GM20431 (cell line): ENCODE results near the gene CDHR5.
"Not testable (repeated sequence)": the region's sequence is repeated elsewhere in the genome, so short reads cannot be mapped to it uniquely, and the experiment has no call there.

Experiments
- in situ Hi-C: fragments of 300-500 bp; cut with MseI, MboI; formaldehyde crosslinking; loops from one replicate; pipeline ENCODE4 v1.15.0; 2020; ENCODE audit warnings: low sequenced_read_pairs; ENCODE audit not compliant: unreplicated experiment

The CDHR5 gene

GRCh38 chr11:624705-625635, at the start of gene CDHR5:
Gene CDHR5 (minus strand): TSS chr11:624955. CDS start chr11:624902, 53 bp downstream.
- in situ Hi-C loops: no loop called here

- in situ Hi-C loops: no loop called here
Observed at GRCh38 chr11:674406-674805, 49.7 kb upstream of the CDHR5 start.

- in situ Hi-C loops: no loop called here
Observed at GRCh38 chr11:673866-674265, 49.1 kb upstream of the CDHR5 start.

- in situ Hi-C loops: no loop called here
Observed at GRCh38 chr11:665704-666281, 41.0 kb upstream of the CDHR5 start.

- in situ Hi-C loops: no loop called here
Observed at GRCh38 chr11:665062-665703, 40.4 kb upstream of the CDHR5 start.

- in situ Hi-C loops: no loop called here
Observed at GRCh38 chr11:662689-663274, 38.0 kb upstream of the CDHR5 start.

- in situ Hi-C loops: no loop called here
Observed at GRCh38 chr11:660681-661444, 36.1 kb upstream of the CDHR5 start.

GRCh38 chr11:660281-660680, 35.5 kb upstream of the CDHR5 start:
- in situ Hi-C loops: no loop called here

- in situ Hi-C loops: no loop called here
Observed at GRCh38 chr11:659532-660085, 34.9 kb upstream of the CDHR5 start.

- in situ Hi-C loops: no loop called here
Observed at GRCh38 chr11:657691-658126, 33.0 kb upstream of the CDHR5 start.

GRCh38 chr11:656866-657265, 32.1 kb upstream of the CDHR5 start:
- in situ Hi-C loops: no loop called here

GRCh38 chr11:656426-656825, 31.7 kb upstream of the CDHR5 start:
- in situ Hi-C loops: no loop called here

GRCh38 chr11:655036-655726, 30.4 kb upstream of the CDHR5 start:
- in situ Hi-C loops: no loop called here

- in situ Hi-C loops: not testable (repeated sequence)
Observed at GRCh38 chr11:654444-654843, 29.7 kb upstream of the CDHR5 start.

GRCh38 chr11:653837-654236, 29.1 kb upstream of the CDHR5 start:
- in situ Hi-C loops: no loop called here

GRCh38 chr11:653136-653535, 28.4 kb upstream of the CDHR5 start:
- in situ Hi-C loops: not testable (repeated sequence)

- in situ Hi-C loops: no loop called here
Observed at GRCh38 chr11:650482-650881, 25.7 kb upstream of the CDHR5 start.

GRCh38 chr11:647672-648158, 23.0 kb upstream of the CDHR5 start:
- in situ Hi-C loops: not testable (repeated sequence)

GRCh38 chr11:646214-646613, 21.5 kb upstream of the CDHR5 start:
- in situ Hi-C loops: no loop called here
